Neuronal stem cell (in vitro differentiated cells): ENCODE results near the gene IER5L.

Experiments used
- DNase-seq: peaks from one replicate; pipeline ENCODE4 v3.0.0-alpha.2; 2013; ENCODE audit warnings: low spot score
- H2AFZ ChIP-seq: one replicate; pipeline ENCODE4 v1.6.1; 2013; ENCODE audit warnings: mild to moderate bottlenecking, low read length, inconsistent platforms
- H2AK5ac ChIP-seq: 2 replicates; pipeline ENCODE4 v1.6.1; 2013; ENCODE audit warnings: low read depth, mild to moderate bottlenecking, inconsistent platforms, low read length, moderate library complexity, mixed read lengths
- H2BK120ac ChIP-seq: 2 replicates; pipeline ENCODE4 v1.6.1; 2013; ENCODE audit warnings: low read depth, mild to moderate bottlenecking, inconsistent platforms, low read length, moderate library complexity, mixed read lengths
- H2BK12ac ChIP-seq: one replicate; pipeline ENCODE4 v1.6.1; 2013; ENCODE audit warnings: low read length, inconsistent platforms
- H2BK15ac ChIP-seq: 2 replicates; pipeline ENCODE4 v1.6.1; 2013; ENCODE audit warnings: mild to moderate bottlenecking, low read length, inconsistent platforms, mixed read lengths
- H2BK5ac ChIP-seq: one replicate; pipeline ENCODE4 v1.6.1; 2013; ENCODE audit warnings: inconsistent platforms, mild to moderate bottlenecking, low read length, moderate library complexity
- H3K14ac ChIP-seq: one replicate; pipeline ENCODE4 v1.6.1; 2013; ENCODE audit warnings: low read length, inconsistent platforms
- H3K18ac ChIP-seq: 2 replicates; pipeline ENCODE4 v1.6.1; 2013; ENCODE audit warnings: low read length, inconsistent platforms
- H3K23ac ChIP-seq: 2 replicates; pipeline ENCODE4 v1.6.1; 2013; ENCODE audit warnings: low read depth, mild to moderate bottlenecking, mixed read lengths, low read length, inconsistent platforms; ENCODE audit not compliant: poor library complexity
- H3K27ac ChIP-seq: replicated peaks from 3 replicates; pipeline ENCODE4 v1.5.1; 2013; ENCODE audit warnings: low read length, inconsistent platforms
- H3K27me3 ChIP-seq, 3 experiments: 2 replicates each; pipeline ENCODE4 v1.6.1; 2013; ENCODE audit warnings: low read length in 3 of 3, mild to moderate bottlenecking in 2 of 3, inconsistent platforms in 1 of 3, low read depth in 1 of 3, mixed read lengths in 1 of 3, moderate library complexity in 1 of 3; ENCODE audit not compliant: control insufficient read depth in 3 of 3, insufficient read depth in 3 of 3
- H3K36me3 ChIP-seq, 2 donors: replicated peaks in 1 of 2; 2 replicates each; pipeline ENCODE4 v1.6.1; 2013; ENCODE audit warnings: low read length in 2 of 2; ENCODE audit not compliant: control insufficient read depth in 2 of 2, insufficient read depth in 2 of 2
- H3K4ac ChIP-seq: 2 replicates; pipeline ENCODE4 v1.6.1; 2013; ENCODE audit warnings: inconsistent platforms, mild to moderate bottlenecking, low read length, moderate library complexity
- H3K4me1 ChIP-seq, 2 donors: 1 replicate in 1 of 2; 2 replicates in 1 of 2; pipeline ENCODE4 v1.6.1; 2013; ENCODE audit warnings: low read length in 2 of 2, low read depth in 1 of 2; ENCODE audit not compliant: control insufficient read depth in 2 of 2, insufficient read depth in 1 of 2
- H3K4me2 ChIP-seq: one replicate; pipeline ENCODE4 v1.6.1; 2013; ENCODE audit warnings: mild to moderate bottlenecking, low read length, inconsistent platforms; ENCODE audit not compliant: insufficient read depth, poor library complexity, severe bottlenecking
- H3K4me3 ChIP-seq, 2 donors: 2 replicates each; pipeline ENCODE4 v1.5.1; 2013; ENCODE audit warnings: low read length in 2 of 2, mild to moderate bottlenecking in 2 of 2, inconsistent platforms in 1 of 2, moderate library complexity in 1 of 2
- H3K79me1 ChIP-seq: one replicate; pipeline ENCODE4 v1.6.1; 2013; ENCODE audit warnings: low read depth, mild to moderate bottlenecking, inconsistent platforms, low read length, moderate library complexity
- H3K9ac ChIP-seq: one replicate; pipeline ENCODE4 v1.6.1; 2013; ENCODE audit warnings: mild to moderate bottlenecking, low read depth, low read length, inconsistent platforms; ENCODE audit not compliant: poor library complexity
- H3K9me3 ChIP-seq, 2 donors: replicated peaks in 1 of 2; 2 replicates each; pipeline versions ENCODE3 to v1.6.1; 2013; ENCODE audit warnings: low read length in 2 of 2, mild to moderate bottlenecking in 2 of 2, inconsistent platforms in 1 of 2, low read depth in 1 of 2, mixed read lengths in 1 of 2, moderate library complexity in 1 of 2; ENCODE audit not compliant: control insufficient read depth in 2 of 2, insufficient read depth in 1 of 2
- H4K8ac ChIP-seq: one replicate; pipeline ENCODE4 v1.6.1; 2013; ENCODE audit warnings: low read depth, mild to moderate bottlenecking, inconsistent platforms, low read length, moderate library complexity
- H4K91ac ChIP-seq: one replicate; pipeline ENCODE4 v1.6.1; 2013; ENCODE audit warnings: low read length, low read depth, mild to moderate bottlenecking, inconsistent platforms; ENCODE audit not compliant: poor library complexity
- WGBS, 2 donors: extraction: QIAGEN DNeasy Blood & Tissue Kit; methylation state at CpG; one replicate each; pipeline ENCODE4 v1.1.7; 2013; ENCODE audit warnings: missing lambda C conversion rate in 2 of 2, mixed read lengths in 1 of 2; ENCODE audit not compliant: insufficient read length in 2 of 2, insufficient replicate concordance in 1 of 2; ENCODE audit errors: extremely low coverage in 2 of 2; 5-methylcytosine and 5-hydroxymethylcytosine counted together

IER5L gene

DNA sequence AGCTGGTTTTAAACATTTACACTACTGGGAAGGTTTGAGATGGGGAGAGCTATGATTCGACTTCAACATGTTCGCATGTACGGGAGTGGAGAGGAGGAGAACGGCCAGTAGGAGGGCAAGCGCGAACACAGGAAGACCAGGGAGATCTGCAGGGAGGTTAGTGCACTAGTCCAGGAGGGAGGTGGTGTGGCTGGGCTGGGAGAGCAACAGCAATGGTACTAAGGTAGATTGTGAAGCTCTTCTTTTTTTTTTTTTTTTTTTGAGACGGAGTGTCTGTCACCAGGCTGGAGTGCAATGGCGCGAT lies 16.6 kb downstream of the IER5L start:
- H3K27ac ChIP-seq = no peak overlapping the region
- H3K9ac ChIP-seq = no peak overlapping the region
- H3K4me1 ChIP-seq = peaks cover 6 to 12% of the 10 kb centered on the region in 2 donors
- H3K18ac ChIP-seq = no peak overlapping the region
- no peak overlapping the region for H2BK120ac ChIP-seq
- peaks cover 2 to 3% of the 10 kb centered on the region in 2 donors for H3K9me3 ChIP-seq
- H2BK12ac ChIP-seq = no peak overlapping the region
- H3K79me1 ChIP-seq = no peaks in the 10 kb centered on the region
- no peak overlapping the region for H3K4ac ChIP-seq
- no peak overlapping the region for H4K91ac ChIP-seq
- H4K8ac ChIP-seq = no peak overlapping the region
- H3K4me3 ChIP-seq = no peak overlapping the region
- no peak for DNase-seq
- WGBS, 2 donors = no CpG with 5 or more reads among the region's 9 CpGs
- H2AFZ ChIP-seq = no peak overlapping the region
- no peaks in the 10 kb centered on the region for H3K27me3 ChIP-seq
- no peak overlapping the region for H3K14ac ChIP-seq
- H3K4me2 ChIP-seq = no peak overlapping the region
- H3K23ac ChIP-seq = no peak overlapping the region
- no peak overlapping the region for H2AK5ac ChIP-seq
- H3K36me3 ChIP-seq = no peaks in the 10 kb centered on the region
- no peak overlapping the region for H2BK15ac ChIP-seq
- no peak overlapping the region for H2BK5ac ChIP-seq

DNA sequence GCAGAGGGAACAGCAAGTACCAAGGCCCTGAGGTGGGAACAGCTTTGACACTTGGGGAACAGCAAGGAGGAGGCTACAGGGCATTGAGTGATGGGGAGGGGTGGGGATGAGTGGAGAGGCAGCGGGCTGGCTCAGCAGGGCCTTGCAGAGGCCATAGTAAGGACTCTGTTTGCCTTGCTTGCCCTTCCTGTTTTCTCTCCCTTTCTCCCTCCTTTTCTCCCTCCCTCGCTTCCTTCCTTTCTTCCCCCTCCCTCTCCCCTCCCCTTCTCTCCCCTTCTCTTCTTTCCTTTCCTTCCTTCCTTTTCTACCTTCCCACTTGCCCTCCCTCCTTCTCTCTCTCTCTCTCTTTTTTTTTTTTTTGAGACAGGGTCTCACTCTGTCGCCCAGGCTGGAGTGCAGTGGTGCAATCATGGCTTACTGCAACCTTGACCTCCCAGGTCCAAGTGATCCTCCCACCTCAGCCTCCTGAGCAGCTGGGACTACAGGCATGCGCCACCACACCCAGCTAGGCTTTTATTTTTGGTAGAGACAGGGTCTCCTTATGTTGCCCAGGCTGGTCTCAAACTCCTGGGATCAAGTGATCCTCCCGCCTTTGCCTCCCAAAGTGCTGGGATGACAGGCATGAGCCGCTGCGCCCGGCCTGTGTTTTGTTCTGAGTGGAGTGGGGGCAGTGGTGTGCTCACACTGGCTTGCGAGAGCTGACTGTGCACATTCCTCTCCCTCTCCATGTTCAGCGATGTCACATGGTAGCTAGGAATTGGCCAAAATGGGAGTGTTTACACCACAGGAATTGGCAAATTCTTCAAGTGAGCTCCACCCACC lies 17.1 kb downstream of the IER5L start:
- Histone ChIP-seq H2AFZ (no peak overlapping the region), H4K8ac (no peak overlapping the region), H2BK120ac (no peak overlapping the region), H3K9ac (no peak overlapping the region), H3K27me3 (no peaks in the 10 kb centered on the region), H3K23ac (no peak overlapping the region), H3K27ac (no peak overlapping the region), H3K4me1 (peaks cover 6 to 12% of the 10 kb centered on the region in 2 donors), H2AK5ac (no peak overlapping the region), H2BK12ac (no peak overlapping the region), H4K91ac (no peak overlapping the region), H3K4me3 (no peak overlapping the region), H3K14ac (no peak overlapping the region), H3K4ac (no peak overlapping the region), H3K18ac (no peak overlapping the region), H3K9me3 (peaks cover 3% of the 10 kb centered on the region in 2 donors), H3K36me3 (peaks cover 0 to 1% of the 10 kb centered on the region in 2 donors), H2BK15ac (no peak overlapping the region), H3K4me2 (no peak overlapping the region), H2BK5ac (no peak overlapping the region), H3K79me1 (no peaks in the 10 kb centered on the region)
- DNase-seq = no peak
- WGBS, 2 donors = no CpG with 5 or more reads among the region's 10 CpGs

DNA sequence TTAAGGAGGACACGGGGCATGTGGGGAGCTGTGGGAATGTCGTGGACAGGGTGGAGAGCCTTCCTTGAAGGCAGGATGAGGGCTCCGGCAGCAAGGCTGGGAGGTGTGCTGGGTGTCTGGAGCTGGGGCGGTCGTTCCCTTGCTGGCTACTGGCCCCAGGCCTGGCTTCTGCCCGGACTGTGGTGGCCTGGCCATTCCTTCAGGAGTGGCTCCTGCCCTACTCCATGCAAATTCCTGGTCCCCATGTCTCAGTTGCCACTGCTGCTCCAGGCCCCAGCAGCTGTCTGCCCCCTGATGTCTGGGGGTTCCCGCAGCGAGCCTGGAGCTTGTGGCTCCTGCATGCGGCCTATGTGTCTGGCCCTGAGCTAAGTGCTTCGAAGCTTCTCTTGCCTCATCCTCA lies 21.9 kb downstream of the IER5L start:
- Histone ChIP-seq H4K8ac (no peak overlapping the region), H2BK120ac (no peak overlapping the region), H3K4me3 (no peak overlapping the region), H2BK12ac (no peak overlapping the region), H2AK5ac (no peak overlapping the region), H3K18ac (peak overlapping the region; percentile 80), H3K27me3 (no peaks in the 10 kb centered on the region), H4K91ac (no peak overlapping the region), H3K36me3 (peaks cover 16 to 22% of the 10 kb centered on the region in 2 donors), H3K4ac (no peak overlapping the region), H3K27ac (no peak overlapping the region), H2BK15ac (peak overlapping the region; percentile 11), H2BK5ac (no peak overlapping the region), H3K4me1 (no peaks in the 10 kb centered on the region), H3K79me1 (peaks cover 3% of the 10 kb centered on the region), H2AFZ (no peak overlapping the region), H3K9me3 (peaks cover 0 to 6% of the 10 kb centered on the region in 2 donors), H3K23ac (peak overlapping the region; percentile 55), H3K9ac (peak overlapping the region; percentile 44), H3K14ac (peak overlapping the region; percentile 47), H3K4me2 (no peak overlapping the region)
- no peak for DNase-seq
- no CpG with 5 or more reads among the region's 10 CpGs for WGBS, 2 donors

DNA sequence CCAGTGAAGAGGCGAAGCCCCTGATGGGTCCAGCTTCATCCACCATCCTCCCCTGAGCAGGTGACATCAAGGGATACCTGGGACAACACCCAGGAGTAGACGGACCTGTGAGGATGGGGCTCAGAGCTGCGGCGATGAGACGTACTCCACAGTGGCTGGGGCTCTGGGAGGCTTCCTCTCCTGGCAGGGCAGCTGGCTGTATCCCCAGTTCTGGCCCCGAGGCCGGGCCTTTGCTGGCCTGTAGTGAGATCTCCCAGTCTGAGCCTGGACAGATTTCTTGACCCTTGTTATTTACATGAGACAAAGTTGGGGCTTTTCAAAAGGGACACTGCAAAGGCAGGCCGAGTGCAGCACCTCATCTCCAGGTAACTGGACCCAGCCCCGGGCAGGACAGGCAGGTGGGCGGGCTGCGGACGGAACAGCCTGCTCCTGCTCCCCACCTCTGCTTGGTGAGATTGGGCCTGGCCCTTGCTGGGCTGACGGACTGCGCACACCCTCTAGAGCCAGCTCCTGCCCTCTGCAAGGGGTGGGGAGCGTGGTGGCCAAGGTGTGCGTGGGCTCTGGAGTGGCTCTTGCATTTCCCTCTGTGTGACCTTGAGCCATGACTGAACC lies 23.1 kb downstream of the IER5L start:
- Histone ChIP-seq H3K14ac (peak overlapping the region; percentile 38), H3K4ac (no peak overlapping the region), H2AK5ac (no peak overlapping the region), H2BK5ac (no peak overlapping the region), H3K18ac (peak overlapping the region; percentile 64), H4K8ac (no peak overlapping the region), H2BK120ac (no peak overlapping the region), H2BK15ac (no peak overlapping the region), H3K27ac (no peak overlapping the region), H3K4me1 (no peaks in the 10 kb centered on the region), H3K9me3 (peaks cover 0 to 4% of the 10 kb centered on the region in 2 donors), H3K4me2 (no peak overlapping the region), H2BK12ac (no peak overlapping the region), H3K23ac (no peak overlapping the region), H3K79me1 (peaks cover 3% of the 10 kb centered on the region), H3K4me3 (no peak overlapping the region), H4K91ac (no peak overlapping the region), H2AFZ (no peak overlapping the region), H3K36me3 (peaks cover 16 to 32% of the 10 kb centered on the region in 2 donors), H3K27me3 (no peaks in the 10 kb centered on the region), H3K9ac (no peak overlapping the region)
- DNase-seq = no peak
- no CpG with 5 or more reads among the region's 16 CpGs for WGBS, 2 donors
